DND-41 (cell line): ENCODE measurements around the gene TMEM209.
"Not testable (repeated sequence)": the region's sequence is repeated elsewhere in the genome, so short reads cannot be mapped to it uniquely, and the experiment has no call there.

Experiments used
- ATAC-seq: fragments of 200-7000 bp; cut with Tn5 transposase; 3 replicates; pipeline ENCODE4 v1.9.1; 2021; ENCODE audit warnings: low read depth; ENCODE audit not compliant: insufficient read depth
- DNase-seq: peaks from one replicate; pipeline ENCODE4 v3.0.0-alpha.2; 2020
- H2AFZ ChIP-seq: 2 replicates; pipeline ENCODE4 v1.6.0; 2012; ENCODE audit warnings: low read depth, low read length
- H3K27ac ChIP-seq: 2 replicates; pipeline ENCODE4 v1.5.1; 2012; ENCODE audit warnings: low read length, inconsistent platforms
- H3K27me3 ChIP-seq: fragments of 200-600 bp; sonication (generic); 2 replicates; pipeline ENCODE4 v1.6.0; 2012; ENCODE audit warnings: low read length, mild to moderate bottlenecking, inconsistent platforms; ENCODE audit not compliant: insufficient read depth, poor library complexity
- H3K36me3 ChIP-seq: 2 replicates; pipeline ENCODE4 v1.5.1; 2012; ENCODE audit warnings: low read length, inconsistent platforms; ENCODE audit not compliant: insufficient read depth
- H3K4me1 ChIP-seq: 2 replicates; pipeline ENCODE4 v1.5.1; 2012; ENCODE audit warnings: mild to moderate bottlenecking, low read length; ENCODE audit not compliant: insufficient read depth
- H3K4me2 ChIP-seq: 2 replicates; pipeline ENCODE4 v1.6.0; 2012; ENCODE audit warnings: mild to moderate bottlenecking, moderate library complexity, low read length, inconsistent platforms; ENCODE audit not compliant: insufficient read depth
- H3K4me3 ChIP-seq, 2 experiments: fragments of 200-600 bp in 1 of 2; shearing (Covaris generic) in 1 of 2; 2 replicates each; pipeline ENCODE4 v1.5.1; 2012 to 2016; ENCODE audit warnings: inconsistent platforms in 2 of 2, low read length in 2 of 2, mild to moderate bottlenecking in 2 of 2, low read depth in 1 of 2, moderate library complexity in 1 of 2
- H3K79me2 ChIP-seq: 2 replicates; pipeline ENCODE4 v1.6.0; 2012; ENCODE audit warnings: low read length, inconsistent platforms; ENCODE audit not compliant: insufficient read depth
- H3K9ac ChIP-seq: 2 replicates; pipeline ENCODE4 v1.6.0; 2012; ENCODE audit warnings: low read depth, mild to moderate bottlenecking, inconsistent platforms, low read length, moderate library complexity
- H3K9me3 ChIP-seq: 2 replicates; pipeline ENCODE4 v1.5.1; 2012; ENCODE audit warnings: low read length, moderate library complexity, mild to moderate bottlenecking, inconsistent platforms; ENCODE audit not compliant: insufficient read depth, severe bottlenecking
- H4K20me1 ChIP-seq: 2 replicates; pipeline ENCODE4 v1.6.0; 2012; ENCODE audit warnings: low read length; ENCODE audit not compliant: insufficient read depth
- EZH2 ChIP-seq: IDR thresholded peaks from 3 replicates; pipeline ENCODE4 v1.6.1; 2012; ENCODE audit warnings: borderline replicate concordance, low read depth, mild to moderate bottlenecking, moderate library complexity, low read length, inconsistent platforms; ENCODE audit not compliant: severe bottlenecking
- TF ChIP-seq, protein P1 (sequence below): IDR thresholded peaks from 2 replicates; pipeline ENCODE4 v1.5.1; 2012; ENCODE audit warnings: borderline replicate concordance, low read length, moderate library complexity, mild to moderate bottlenecking; ENCODE audit not compliant: poor library complexity, severe bottlenecking; ENCODE audit errors: extremely low read depth

TMEM209 gene

DNA sequence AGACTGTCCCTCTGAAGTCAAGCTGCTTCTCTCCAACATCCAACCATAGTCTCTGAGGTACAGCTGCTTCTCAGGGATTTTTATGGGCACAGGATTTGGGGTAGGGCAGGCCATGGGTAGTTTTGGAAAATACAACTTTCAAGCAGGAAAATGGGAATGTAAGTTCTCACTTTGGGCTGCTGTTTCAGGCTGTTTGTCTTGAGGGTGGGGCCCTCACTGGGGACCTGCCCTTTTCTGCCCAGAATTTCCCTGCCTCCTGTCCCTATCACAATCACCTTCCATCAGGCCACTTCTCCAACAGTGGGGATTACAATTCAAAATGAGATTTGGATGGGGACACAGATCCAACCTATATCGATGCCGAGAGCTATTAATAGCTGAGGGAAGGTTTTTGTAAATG lies 27.0 kb upstream of the TMEM209 start:
- Histone ChIP-seq H3K9ac (no peak overlapping the region), H3K4me2 (no peak overlapping the region), H3K9me3 (no peaks in the 10 kb centered on the region), H4K20me1 (no peaks in the 10 kb centered on the region), H3K4me1 (no peaks in the 10 kb centered on the region), H3K27ac (no peak overlapping the region), H3K27me3 (peaks cover 3% of the 10 kb centered on the region), H3K79me2 (no peaks in the 10 kb centered on the region), H2AFZ (no peak overlapping the region), H3K36me3 (no peaks in the 10 kb centered on the region), H3K4me3 (no peak overlapping the region)
- no peak for ATAC-seq
- DNase-seq, result no peak
- TF ChIP-seq EZH2, result no peak
- TF ChIP-seq, protein P1, sequence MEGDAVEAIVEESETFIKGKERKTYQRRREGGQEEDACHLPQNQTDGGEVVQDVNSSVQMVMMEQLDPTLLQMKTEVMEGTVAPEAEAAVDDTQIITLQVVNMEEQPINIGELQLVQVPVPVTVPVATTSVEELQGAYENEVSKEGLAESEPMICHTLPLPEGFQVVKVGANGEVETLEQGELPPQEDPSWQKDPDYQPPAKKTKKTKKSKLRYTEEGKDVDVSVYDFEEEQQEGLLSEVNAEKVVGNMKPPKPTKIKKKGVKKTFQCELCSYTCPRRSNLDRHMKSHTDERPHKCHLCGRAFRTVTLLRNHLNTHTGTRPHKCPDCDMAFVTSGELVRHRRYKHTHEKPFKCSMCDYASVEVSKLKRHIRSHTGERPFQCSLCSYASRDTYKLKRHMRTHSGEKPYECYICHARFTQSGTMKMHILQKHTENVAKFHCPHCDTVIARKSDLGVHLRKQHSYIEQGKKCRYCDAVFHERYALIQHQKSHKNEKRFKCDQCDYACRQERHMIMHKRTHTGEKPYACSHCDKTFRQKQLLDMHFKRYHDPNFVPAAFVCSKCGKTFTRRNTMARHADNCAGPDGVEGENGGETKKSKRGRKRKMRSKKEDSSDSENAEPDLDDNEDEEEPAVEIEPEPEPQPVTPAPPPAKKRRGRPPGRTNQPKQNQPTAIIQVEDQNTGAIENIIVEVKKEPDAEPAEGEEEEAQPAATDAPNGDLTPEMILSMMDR, result no peak

DNA sequence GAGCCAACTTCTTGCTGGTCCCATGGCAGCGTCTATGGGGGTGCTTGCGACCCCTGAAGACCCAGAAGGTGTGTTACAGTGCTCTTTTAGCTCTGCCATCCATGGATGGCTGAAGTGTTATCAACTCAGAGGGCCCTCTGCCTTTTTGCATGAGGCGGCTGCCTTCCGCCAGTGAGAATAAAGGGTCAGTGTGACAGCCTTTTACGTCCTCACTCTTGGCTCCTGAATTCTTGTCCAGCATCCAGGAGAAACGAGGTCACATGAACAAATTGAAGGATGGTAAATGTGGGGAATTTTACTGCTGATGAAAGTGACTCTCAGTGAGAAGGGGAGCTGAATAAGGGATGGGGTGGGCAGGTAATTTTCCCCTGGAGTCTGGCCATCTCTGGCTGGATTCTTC lies 26.6 kb upstream of the TMEM209 start:
- no peak for DNase-seq
- Histone ChIP-seq H3K4me2 (no peak overlapping the region), H3K36me3 (no peaks in the 10 kb centered on the region), H3K4me1 (no peaks in the 10 kb centered on the region), H3K9ac (no peak overlapping the region), H3K27me3 (peaks cover 3% of the 10 kb centered on the region), H3K27ac (no peak overlapping the region), H3K79me2 (no peaks in the 10 kb centered on the region), H2AFZ (no peak overlapping the region), H3K9me3 (no peaks in the 10 kb centered on the region), H4K20me1 (no peaks in the 10 kb centered on the region), H3K4me3 (no peak overlapping the region)
- no peak for ATAC-seq
- TF ChIP-seq EZH2, result no peak
- TF ChIP-seq, protein P1, result no peak

DNA sequence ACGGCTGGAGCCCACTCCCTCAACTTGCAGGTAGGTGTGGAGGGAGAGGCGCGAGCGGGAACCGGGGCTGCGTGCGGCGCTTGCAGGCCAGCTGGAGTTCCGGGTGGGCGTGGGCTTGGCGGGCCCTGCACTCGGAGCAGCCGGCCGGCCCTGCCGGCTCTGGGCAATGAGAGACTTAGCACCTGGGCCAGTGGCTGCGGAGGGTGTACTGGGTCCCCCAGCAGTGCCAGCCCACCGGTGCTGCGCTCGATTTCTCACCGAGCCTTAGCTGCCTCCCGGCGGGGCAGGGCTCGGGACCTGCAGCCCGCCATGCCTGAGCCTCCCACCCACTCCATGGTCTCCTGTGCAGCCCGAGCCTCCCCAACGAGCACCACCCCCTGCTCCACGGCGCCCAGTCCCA lies 24.8 kb upstream of the TMEM209 start:
- H3K79me2 ChIP-seq, H3K9me3 ChIP-seq, H3K27ac ChIP-seq, DNase-seq, H3K36me3 ChIP-seq, H2AFZ ChIP-seq, H3K4me1 ChIP-seq, H3K4me3 ChIP-seq, H4K20me1 ChIP-seq, H3K9ac ChIP-seq, ATAC-seq, H3K27me3 ChIP-seq, H3K4me2 ChIP-seq: not testable (repeated sequence)

DNA sequence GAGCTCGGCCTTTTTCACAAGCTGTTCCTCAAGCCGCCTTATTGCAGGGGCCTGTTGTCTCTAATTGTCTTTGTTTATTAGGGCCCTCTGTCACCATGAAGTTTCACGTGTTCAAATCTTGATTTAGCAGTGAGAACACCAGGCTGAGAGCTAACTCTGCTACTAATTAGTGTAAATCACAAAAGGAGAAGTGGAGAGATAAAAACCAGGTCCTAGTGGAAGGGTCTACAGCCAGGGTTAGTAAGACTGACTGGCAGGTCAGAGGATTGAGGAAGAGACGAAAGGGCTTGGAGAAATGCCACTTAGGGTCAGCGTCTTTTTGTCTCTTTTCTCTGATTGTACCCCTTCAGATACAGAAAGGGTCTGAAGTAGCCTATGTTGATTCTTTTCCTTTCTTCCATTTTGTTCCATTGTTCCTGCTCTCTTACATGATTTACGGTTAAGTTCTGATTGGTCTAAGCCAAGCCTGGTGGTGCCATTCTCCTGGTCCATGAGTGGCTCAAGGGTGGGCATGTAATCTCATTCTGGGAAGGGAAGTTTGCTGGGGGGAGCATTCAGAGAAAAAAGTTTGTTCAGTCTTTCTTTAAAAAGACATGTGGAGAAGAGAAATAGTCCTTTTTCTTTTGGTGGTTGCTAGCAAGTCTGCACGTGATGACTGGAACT lies 23.8 kb upstream of the TMEM209 start:
- H3K4me2 ChIP-seq, result no peak overlapping the region
- no peaks in the 10 kb centered on the region for H3K79me2 ChIP-seq
- H3K36me3 ChIP-seq, result no peaks in the 10 kb centered on the region
- no peaks in the 10 kb centered on the region for H3K27me3 ChIP-seq
- H2AFZ ChIP-seq, result no peak overlapping the region
- no peaks in the 10 kb centered on the region for H3K4me1 ChIP-seq
- no peak for ATAC-seq
- TF ChIP-seq, protein P1, result no peak
- TF ChIP-seq EZH2, result no peak
- no peaks in the 10 kb centered on the region for H4K20me1 ChIP-seq
- no peak for DNase-seq
- no peak overlapping the region for H3K9ac ChIP-seq
- H3K27ac ChIP-seq, result no peak overlapping the region
- H3K9me3 ChIP-seq, result no peaks in the 10 kb centered on the region
- no peak overlapping the region for H3K4me3 ChIP-seq
